ENCODE measurements around the gene CUL1. TPM values are rescaled to one million over a fixed set of nuclear protein-coding genes. Genes with fewer than 3 reads are reported as not detected.

The CUL1 gene

Small RNA genes lying within 50 kb of the gene (small RNA-seq; reads per million reads assigned to genes)
- gene RNU7-20P (ENCODE audit: low read depth): not detected
